Osteocyte (in vitro differentiated cells): ENCODE results near the gene KRTAP10-4. TPM values are rescaled to one million over a fixed set of nuclear protein-coding genes. Genes with fewer than 3 reads are reported as not detected.
A peak's percentile ranks its signal among the peaks of the same experiment; 100 is the strongest.
"Not testable (repeated sequence)": the region's sequence is repeated elsewhere in the genome, so short reads cannot be mapped to it uniquely, and the experiment has no call there.

Source experiments
- DNase-seq: peaks from one replicate; pipeline ENCODE4 v3.0.0; 2021; ENCODE audit warnings: mixed read lengths; ENCODE audit not compliant: unreplicated experiment; ENCODE audit errors: extremely low spot score
- H3K27ac Mint-ChIP-seq: one replicate; pipeline ENCODE4 v1.8.0; 2021; ENCODE audit warnings: mild to moderate bottlenecking, mixed read lengths; ENCODE audit not compliant: unreplicated experiment
- H3K27me3 Mint-ChIP-seq: one replicate; pipeline ENCODE4 v1.8.0; 2021; ENCODE audit warnings: mixed read lengths; ENCODE audit not compliant: unreplicated experiment
- H3K36me3 Mint-ChIP-seq: one replicate; pipeline ENCODE4 v1.8.0; 2021; ENCODE audit warnings: mixed read lengths; ENCODE audit not compliant: unreplicated experiment
- H3K4me1 Mint-ChIP-seq: one replicate; pipeline ENCODE4 v1.8.0; 2021; ENCODE audit warnings: mixed read lengths; ENCODE audit not compliant: unreplicated experiment
- H3K4me3 Mint-ChIP-seq: one replicate; pipeline ENCODE4 v1.8.0; 2021; ENCODE audit warnings: mild to moderate bottlenecking, moderate library complexity, mixed read lengths; ENCODE audit not compliant: unreplicated experiment
- H3K9me3 Mint-ChIP-seq: one replicate; pipeline ENCODE4 v1.8.0; 2021; ENCODE audit warnings: mixed read lengths; ENCODE audit not compliant: unreplicated experiment
- CTCF ChIP-seq: fragments of 200-600 bp; sonication (generic); IDR thresholded peaks from 2 replicates; pipeline ENCODE4 v1.5.0; 2021; ENCODE audit warnings: antibody characterized with exemption, mild to moderate bottlenecking, moderate library complexity
- total RNA-seq: library from RNA; stranded (reverse); gene quantifications from 2 replicates; pipeline ENCODE4 v1.2.1, GENCODE V29; 2021

The KRTAP10-4 gene
- total RNA-seq, 1 donor from 2014 or later: not detected

- no peak overlapping the region for H3K4me3 Mint-ChIP-seq
- H3K27ac Mint-ChIP-seq: no peak overlapping the region
- no peaks in the 10 kb centered on the region for H3K4me1 Mint-ChIP-seq
- H3K27me3 Mint-ChIP-seq: no peaks in the 10 kb centered on the region
- no peak for TF ChIP-seq CTCF
- no peaks in the 10 kb centered on the region for H3K36me3 Mint-ChIP-seq
- H3K9me3 Mint-ChIP-seq: peaks cover 22% of the 10 kb centered on the region
- DNase-seq: no peak
Observed at GRCh38 chr21:44576025-44576420, 2.5 kb downstream of the KRTAP10-4 start.

- TF ChIP-seq CTCF: no peak
Observed at GRCh38 chr21:44578371-44579055, 5.0 kb downstream of the KRTAP10-4 start.

GRCh38 chr21:44579056-44579832 lies 5.7 kb downstream of the KRTAP10-4 start:
- Mint-ChIP-seq H3K4me1 (peaks cover 3% of the 10 kb centered on the region), H3K9me3 (peaks cover 26% of the 10 kb centered on the region), H3K36me3 (no peaks in the 10 kb centered on the region), H3K27ac (no peak overlapping the region), H3K27me3 (peaks cover 13% of the 10 kb centered on the region), H3K4me3 (no peak overlapping the region)
- no peak for TF ChIP-seq CTCF
- peak; percentile 79 for DNase-seq

More at GRCh38 chr21:44578371-44579055, 5.0 kb downstream of the KRTAP10-4 start:
- no peaks in the 10 kb centered on the region for H3K36me3 Mint-ChIP-seq
- no peak overlapping the region for H3K4me3 Mint-ChIP-seq
- H3K4me1 Mint-ChIP-seq: peaks cover 3% of the 10 kb centered on the region
- peak; percentile 73 for DNase-seq
- no peak overlapping the region for H3K27ac Mint-ChIP-seq
- H3K9me3 Mint-ChIP-seq: peaks cover 26% of the 10 kb centered on the region
- H3K27me3 Mint-ChIP-seq: peaks cover 7% of the 10 kb centered on the region

GRCh38 chr21:44579833-44580144 lies 6.3 kb downstream of the KRTAP10-4 start:
- Mint-ChIP-seq H3K9me3 (peaks cover 26% of the 10 kb centered on the region), H3K27ac (no peak overlapping the region), H3K4me1 (peaks cover 3% of the 10 kb centered on the region), H3K27me3 (peaks cover 16% of the 10 kb centered on the region), H3K36me3 (no peaks in the 10 kb centered on the region), H3K4me3 (no peak overlapping the region)
- no peak for TF ChIP-seq CTCF
- DNase-seq: peak; percentile 40

- peaks cover 26% of the 10 kb centered on the region for H3K9me3 Mint-ChIP-seq
- not testable (repeated sequence) for H3K27ac Mint-ChIP-seq, H3K4me1 Mint-ChIP-seq, H3K4me3 Mint-ChIP-seq, H3K36me3 Mint-ChIP-seq
- peaks cover 21% of the 10 kb centered on the region for H3K27me3 Mint-ChIP-seq
- peak; percentile 80 for DNase-seq
Observed at GRCh38 chr21:44580231-44580821, 6.8 kb downstream of the KRTAP10-4 start, which contains the start of gene KRTAP10-5. Gene KRTAP10-5, minus strand, starts transcription at chr21:44580604. Its CDS starts 26 bp downstream, at chr21:44580578.
